ENCODE results near the gene MRPL48.
A peak's percentile ranks its signal among the peaks of the same experiment; 100 is the strongest.
"Not testable (repeated sequence)": the region's sequence is repeated elsewhere in the genome, so short reads cannot be mapped to it uniquely, and the experiment has no call there.

Gene MRPL48

GRCh38 chr11:73779084-73779902 is 8.4 kb upstream of the MRPL48 start:
- peak; percentile 99 for DNase-seq

GRCh38 chr11:73781303-73781702 is 6.4 kb upstream of the MRPL48 start:
- DNase-seq: no peak

- DNase-seq: no peak
Observed at GRCh38 chr11:73783483-73784020, 4.1 kb upstream of the MRPL48 start.

- DNase-seq: no peak
Observed at GRCh38 chr11:73784080-73784634, 3.5 kb upstream of the MRPL48 start.

GRCh38 chr11:73784734-73785133 is 2.9 kb upstream of the MRPL48 start:
- no peak for DNase-seq

- DNase-seq: not testable (repeated sequence)
Observed at GRCh38 chr11:73785467-73785866, 2.2 kb upstream of the MRPL48 start.

- DNase-seq: no peak
Observed at GRCh38 chr11:73787051-73787642, 527 bp upstream of the MRPL48 start.

- DNase-seq: no peak
Observed at GRCh38 chr11:73789279-73789670, 1.6 kb downstream of the MRPL48 start.

- no peak for DNase-seq
Observed at GRCh38 chr11:73792584-73792983, 4.9 kb downstream of the MRPL48 start.

GRCh38 chr11:73795925-73796632 is 8.4 kb downstream of the MRPL48 start:
- DNase-seq: no peak

- DNase-seq: no peak
Observed at GRCh38 chr11:73797457-73797856, 9.8 kb downstream of the MRPL48 start.

- no peak for DNase-seq
Observed at GRCh38 chr11:73800276-73800806, 12.7 kb downstream of the MRPL48 start.

- no peak for DNase-seq
Observed at GRCh38 chr11:73801136-73801535, 13.5 kb downstream of the MRPL48 start.

- no peak for DNase-seq
Observed at GRCh38 chr11:73804712-73805111, 17.0 kb downstream of the MRPL48 start.

- DNase-seq: no peak
Observed at GRCh38 chr11:73808052-73808451, 20.4 kb downstream of the MRPL48 start.

- DNase-seq: no peak
Observed at GRCh38 chr11:73810637-73811036, 23.0 kb downstream of the MRPL48 start.

- DNase-seq: no peak
Observed at GRCh38 chr11:73812234-73812633, 24.6 kb downstream of the MRPL48 start.

- DNase-seq: no peak
Observed at GRCh38 chr11:73814812-73815211, 27.1 kb downstream of the MRPL48 start.

- DNase-seq: peak; percentile 5
Observed at GRCh38 chr11:73818846-73819245, 31.2 kb downstream of the MRPL48 start.

- no peak for DNase-seq
Observed at GRCh38 chr11:73830261-73830660, 42.6 kb downstream of the MRPL48 start.

- no peak for DNase-seq
Observed at GRCh38 chr11:73833067-73833466, 45.4 kb downstream of the MRPL48 start.

GRCh38 chr11:73838443-73839122 is 50.9 kb downstream of the MRPL48 start:
- no peak for DNase-seq

- no peak for DNase-seq
Observed at GRCh38 chr11:73839123-73839457, 51.4 kb downstream of the MRPL48 start.
